Measurements from ENCODE around the gene ERBB4.

- no peak for TF ChIP-seq CTCF (IDR thresholded peaks at IDR 0.05)
- TF ChIP-seq POLR2A (IDR thresholded peaks at IDR 0.05) = no peak
- TF ChIP-seq POLR2AphosphoS5 (IDR thresholded peaks at IDR 0.05) = no peak
These were observed 460.5 kb downstream of the ERBB4 start for GRCh38 chr2:212078103-212078502.
